GM18511 (cell line): ENCODE data around the gene B4GALNT3.
"Not testable (repeated sequence)": the region's sequence is repeated elsewhere in the genome, so short reads cannot be mapped to it uniquely, and the experiment has no call there.

ENCODE experiments used
- ATAC-seq: cut with Tn5 transposase; IDR thresholded peaks from one replicate; pipeline ENCODE4 v1.9.1; 2021; ENCODE audit warnings: mild to moderate bottlenecking, moderate library complexity; ENCODE audit not compliant: unreplicated experiment

The B4GALNT3 gene

DNA sequence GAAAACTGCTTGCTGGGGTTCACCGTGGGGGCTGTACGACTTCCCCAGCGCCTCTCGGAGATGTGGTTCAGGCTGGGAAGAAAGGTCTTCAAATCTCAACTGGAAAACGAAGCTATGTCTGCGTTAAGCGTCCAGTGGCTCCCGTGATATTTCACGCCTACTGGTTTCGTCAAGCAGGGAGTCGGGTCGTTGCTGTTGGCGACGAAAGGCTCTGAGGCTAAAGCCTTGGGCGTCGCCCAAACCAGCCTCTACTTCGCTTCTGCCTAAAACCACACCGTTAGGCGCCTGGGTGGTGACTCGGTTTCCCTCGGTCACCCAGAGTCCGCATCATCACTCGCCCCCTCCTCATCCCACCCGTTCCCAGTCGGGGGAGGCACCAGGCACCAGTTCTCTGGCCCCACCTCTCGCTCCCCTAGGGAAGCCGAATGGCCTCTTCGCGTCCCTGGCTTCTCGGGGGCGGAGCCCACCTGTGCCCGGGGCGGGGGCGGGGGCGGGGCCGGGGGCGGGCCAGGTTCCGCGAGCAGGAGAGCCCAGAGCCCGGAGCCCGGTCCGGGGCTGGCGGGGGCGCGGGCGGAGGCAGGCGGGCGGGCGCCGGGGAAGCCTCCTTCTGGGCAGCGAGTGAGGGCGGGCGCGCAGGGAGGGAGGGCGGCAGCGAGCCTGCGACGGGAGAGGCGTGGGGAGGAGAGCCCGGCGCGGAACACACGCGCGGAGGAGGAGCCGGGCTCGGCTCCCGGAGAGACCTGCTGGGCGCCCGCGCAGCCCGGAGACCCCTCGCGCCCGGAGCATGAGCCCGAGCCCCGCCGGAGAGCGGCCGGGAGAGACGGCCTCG is at the start of gene B4GALNT3:
Gene B4GALNT3, plus strand, starts transcription at position 510 of the 829 bp plus-strand sequence. CDS start 438 bp downstream, outside the sequence.
- no peak for ATAC-seq

DNA sequence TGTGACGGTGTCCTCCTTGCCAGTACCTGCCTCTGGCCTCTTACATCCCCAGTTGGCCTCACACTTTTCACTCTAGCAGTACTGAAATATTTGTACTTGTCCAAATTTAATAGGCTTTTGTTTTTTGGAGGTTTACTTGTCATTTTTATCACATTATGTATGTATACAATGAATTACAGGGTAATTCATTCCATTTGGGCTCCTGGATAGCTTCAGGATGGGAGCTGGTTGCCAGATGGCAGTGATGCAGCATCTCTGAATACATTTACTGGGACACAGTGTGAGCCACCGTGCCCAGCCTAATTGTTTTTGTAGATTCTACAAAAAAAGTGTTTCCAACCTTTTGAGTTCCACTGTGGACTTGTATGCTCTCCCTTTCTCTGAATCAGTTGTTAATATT is 44.9 kb upstream of the B4GALNT3 start:
- ATAC-seq: no peak

DNA sequence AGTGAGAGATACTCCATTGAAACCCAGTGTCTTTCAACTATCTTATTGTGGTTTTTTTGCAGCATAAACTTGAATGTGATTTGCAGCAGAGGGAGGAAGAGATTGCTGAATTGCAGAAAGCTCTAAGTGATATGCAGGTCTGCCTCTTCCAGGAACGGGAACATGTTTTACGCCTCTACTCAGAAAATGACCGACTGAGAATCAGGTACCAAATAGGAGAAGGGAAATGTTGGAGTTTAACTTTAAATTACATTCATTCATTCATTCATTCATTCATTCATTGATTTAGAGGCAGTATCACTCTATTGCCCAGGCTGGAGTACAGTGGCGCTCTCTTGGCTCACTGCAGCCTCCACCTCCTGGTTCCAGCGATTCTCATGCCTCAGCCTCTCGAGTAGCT is 41.3 kb upstream of the B4GALNT3 start:
- ATAC-seq: no peak

DNA sequence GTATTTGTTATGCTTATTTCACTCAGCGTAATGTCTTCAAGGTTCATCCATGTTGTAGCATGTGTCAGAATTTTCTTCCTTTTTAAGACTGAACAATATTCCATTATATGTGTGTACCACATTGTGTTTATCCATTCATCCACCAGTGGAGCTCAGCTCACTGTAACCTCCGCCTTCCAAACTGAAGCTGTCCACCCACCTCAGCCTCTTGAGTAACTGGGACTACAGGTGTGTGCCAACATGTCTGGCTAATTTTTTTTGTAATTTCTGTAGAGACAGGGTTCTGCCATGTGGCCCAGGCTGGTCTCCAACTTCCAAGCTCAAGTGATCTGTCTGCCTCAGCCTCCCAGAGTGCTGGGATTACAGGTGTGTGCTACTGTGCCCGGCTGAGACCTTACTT is 37.2 kb upstream of the B4GALNT3 start:
- no peak for ATAC-seq

DNA sequence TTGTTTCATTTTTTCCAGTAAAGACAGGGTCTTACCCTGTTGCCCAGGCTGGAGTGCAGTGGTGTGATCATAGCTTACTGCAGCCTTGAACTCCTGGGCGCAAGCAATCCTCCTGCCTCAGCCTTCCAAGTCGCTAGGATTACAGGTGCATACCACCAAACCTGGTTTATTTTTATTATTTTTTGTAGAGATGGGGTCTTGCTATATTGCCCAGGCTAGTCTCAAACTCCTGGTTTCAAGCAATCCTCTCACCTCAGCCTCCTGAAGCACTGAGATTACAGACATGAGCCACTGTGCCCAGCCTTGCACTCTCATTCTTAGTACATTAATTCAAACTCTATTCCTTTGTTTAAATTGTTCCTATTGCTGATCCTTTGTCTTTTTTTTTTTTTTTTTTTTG is 24.0 kb upstream of the B4GALNT3 start:
- not testable (repeated sequence) for ATAC-seq

DNA sequence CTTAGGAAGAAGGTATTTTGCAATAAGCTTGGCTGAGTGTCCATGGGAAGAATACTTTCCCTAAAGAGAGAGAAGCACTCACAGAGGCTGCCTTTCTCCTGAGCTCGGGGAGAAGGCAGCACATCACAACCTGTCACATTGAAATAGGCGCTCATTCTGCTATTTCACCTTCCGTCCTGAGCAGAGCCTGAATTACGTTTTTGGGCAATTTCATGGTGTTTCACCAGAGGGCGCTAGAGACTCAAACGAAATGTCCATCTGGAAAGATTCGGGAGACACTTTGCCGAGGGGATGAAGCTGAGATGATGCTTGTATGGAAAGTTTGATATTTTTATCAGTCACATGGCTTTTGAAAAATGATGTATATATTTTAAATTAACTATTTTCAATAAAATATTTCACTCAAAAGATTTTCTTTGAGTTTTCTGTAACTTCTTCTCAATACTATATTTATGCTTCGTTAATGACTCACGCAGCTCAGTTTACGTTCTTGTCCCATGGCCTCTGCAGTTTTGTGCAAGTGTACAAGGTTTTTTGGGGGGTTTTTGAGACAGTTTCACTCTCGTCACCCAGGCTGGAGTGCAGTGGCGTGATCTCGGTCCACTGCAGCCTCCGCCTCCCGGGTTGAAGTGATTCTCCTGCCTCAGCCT is 17.4 kb upstream of the B4GALNT3 start:
- no peak for ATAC-seq

DNA sequence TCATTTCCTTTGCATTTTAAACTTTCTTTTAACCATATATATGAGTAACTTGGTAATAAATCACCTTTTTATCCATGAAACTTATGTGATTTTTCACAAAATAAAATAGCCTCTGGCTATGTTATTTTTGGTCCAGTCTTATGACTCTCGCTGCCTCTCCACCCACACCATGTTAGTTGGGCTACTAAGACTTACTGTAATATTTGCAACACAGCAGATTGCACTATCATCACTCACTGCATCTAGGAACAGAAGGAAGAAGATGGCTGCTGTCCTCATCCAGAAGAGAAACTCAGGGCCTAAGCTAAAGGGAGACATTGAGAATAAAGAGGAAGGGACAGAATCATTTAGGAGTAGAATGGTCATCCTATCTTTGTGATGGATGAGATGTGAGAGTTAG is 12.6 kb upstream of the B4GALNT3 start:
- no peak for ATAC-seq

DNA sequence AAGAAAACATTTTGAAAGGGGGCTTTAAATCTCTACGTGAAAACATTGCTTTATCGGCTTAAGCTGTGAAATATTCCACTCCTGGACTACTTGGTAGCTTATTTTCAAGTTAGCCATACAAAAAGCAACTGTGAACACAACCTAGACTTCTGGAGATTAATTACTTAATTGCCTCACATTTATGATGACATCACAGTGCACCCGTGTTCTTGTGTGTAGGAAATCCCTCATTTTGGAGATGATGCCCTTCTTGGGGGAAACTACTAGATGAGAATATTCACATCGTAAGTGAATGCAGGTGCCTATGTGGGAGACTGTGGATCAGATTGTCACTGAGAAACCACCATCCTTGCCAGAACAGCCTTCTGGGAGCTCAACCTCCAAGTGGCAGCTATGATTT is 10.5 kb upstream of the B4GALNT3 start:
- no peak for ATAC-seq

DNA sequence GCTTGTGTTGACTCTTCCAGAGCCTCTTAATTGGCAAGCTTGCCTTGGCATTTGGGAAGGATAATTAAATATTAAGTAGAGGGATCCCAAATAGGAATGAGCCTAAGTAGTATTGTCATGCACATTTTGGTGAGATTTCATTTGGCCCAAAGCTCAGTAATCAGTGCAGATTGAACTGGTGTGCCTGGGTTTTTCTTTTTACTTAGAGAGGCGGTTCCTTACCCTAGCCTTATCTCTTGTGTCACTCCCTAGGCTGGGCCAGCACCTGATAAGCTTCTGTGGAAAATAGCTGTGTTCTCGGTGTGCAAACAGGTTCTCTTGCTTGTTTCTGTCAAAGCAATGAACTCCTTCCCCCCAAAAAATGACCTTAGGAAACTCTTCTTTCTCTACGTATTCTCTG is 9.3 kb upstream of the B4GALNT3 start:
- ATAC-seq: no peak

DNA sequence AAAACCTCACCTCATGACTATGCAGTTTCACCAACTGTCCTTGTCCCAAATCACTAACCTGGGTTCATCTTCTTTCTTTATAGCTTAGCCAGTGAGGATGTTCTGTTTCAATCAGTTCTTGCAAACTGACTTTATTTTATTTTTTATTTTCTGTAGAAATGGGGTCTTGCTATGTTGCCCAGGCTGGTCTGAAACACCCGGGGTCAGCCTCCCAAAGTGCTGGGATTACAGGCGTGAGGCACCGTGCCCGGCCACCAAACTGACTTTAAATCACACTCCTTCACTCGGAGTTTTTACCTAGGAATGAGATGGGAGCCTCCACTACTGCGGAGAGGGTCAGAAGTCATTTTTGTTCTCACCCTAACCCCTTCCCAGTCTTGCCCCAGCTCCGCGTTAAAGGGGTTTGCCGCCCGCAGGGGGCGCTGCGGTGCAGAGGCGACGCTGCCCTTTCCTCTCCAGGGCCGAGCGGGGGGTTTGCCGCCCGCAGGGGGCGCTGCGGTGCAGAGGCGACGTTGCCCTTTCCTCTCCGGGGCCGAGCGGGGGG is 7.0 kb upstream of the B4GALNT3 start:
- no peak for ATAC-seq

DNA sequence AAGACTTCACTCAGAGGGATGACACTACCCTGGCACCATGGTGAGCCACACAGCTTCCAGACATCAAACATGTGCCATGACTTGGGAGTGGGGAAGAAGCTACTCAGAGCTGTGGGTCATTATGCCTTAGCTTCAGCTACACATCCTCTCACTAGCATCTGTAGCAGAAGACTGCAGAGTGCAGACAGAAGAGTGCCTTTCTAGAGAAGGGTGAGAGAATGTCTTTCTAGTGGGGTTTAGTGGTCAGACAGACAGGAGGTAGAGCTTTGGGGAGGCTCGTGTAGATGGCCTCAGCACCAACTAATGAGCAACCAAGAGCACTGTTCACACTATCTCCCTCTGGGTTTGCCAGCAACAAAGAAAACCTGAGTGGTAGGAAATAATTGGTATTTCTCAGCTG is 4.9 kb upstream of the B4GALNT3 start:
- ATAC-seq: no peak

DNA sequence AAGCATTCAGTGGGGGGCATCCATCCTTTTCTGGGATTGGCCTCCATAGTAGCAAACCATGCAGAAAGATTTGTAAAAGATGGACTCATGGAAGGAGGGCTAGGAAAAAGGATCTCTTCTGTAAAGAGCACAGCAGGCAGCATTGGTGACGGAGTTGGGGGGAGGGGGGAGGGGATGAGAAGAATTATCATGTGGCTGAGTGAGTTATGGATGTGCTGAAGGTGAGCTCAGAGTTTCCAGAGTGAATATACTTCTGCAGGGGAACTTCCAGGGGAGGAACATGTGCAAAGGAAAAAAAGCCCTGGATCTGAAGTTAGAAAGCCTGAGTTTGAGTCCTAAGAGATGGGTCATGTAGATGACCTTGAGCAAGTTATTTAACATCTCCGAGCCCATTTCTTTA is 3.9 kb upstream of the B4GALNT3 start:
- no peak for ATAC-seq

DNA sequence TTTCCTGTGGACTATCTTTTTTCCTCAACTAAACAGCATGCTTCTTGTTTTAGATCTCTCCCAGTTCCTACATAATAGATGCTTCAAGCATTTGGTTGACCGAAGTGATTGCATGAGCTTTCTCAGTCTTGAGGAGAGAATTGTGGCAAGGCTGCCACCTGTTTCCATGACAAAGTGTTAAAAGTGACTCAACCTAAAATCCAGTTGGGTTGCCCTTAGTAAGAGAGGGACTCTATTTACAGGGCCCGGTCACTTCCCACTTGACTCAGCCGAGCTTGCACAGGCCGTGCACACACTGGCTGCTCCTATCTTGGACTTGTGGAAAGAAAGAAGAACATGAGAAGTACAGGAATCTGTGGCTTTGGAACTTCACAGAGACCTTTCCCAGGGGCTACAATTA is 2.1 kb upstream of the B4GALNT3 start:
- ATAC-seq: no peak

DNA sequence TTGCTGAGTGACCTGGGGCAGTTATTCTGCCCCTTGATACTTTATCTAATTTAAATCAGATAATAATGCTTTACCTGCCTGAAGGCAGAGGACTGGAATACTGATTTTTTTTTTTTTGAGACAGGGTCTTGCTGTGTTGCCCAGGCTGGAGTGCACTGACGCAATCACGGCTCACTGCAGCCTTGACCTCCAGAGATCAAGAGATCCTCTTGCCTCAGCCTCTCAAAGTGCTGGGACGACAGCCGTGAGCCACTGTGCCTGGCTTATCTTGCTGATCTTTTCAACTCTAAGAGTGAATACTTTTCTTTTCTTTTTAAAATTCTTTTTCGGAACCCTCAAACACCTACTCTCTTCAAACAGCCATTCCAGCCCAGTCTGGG is 699 bp upstream of the B4GALNT3 start:
- ATAC-seq: no peak

DNA sequence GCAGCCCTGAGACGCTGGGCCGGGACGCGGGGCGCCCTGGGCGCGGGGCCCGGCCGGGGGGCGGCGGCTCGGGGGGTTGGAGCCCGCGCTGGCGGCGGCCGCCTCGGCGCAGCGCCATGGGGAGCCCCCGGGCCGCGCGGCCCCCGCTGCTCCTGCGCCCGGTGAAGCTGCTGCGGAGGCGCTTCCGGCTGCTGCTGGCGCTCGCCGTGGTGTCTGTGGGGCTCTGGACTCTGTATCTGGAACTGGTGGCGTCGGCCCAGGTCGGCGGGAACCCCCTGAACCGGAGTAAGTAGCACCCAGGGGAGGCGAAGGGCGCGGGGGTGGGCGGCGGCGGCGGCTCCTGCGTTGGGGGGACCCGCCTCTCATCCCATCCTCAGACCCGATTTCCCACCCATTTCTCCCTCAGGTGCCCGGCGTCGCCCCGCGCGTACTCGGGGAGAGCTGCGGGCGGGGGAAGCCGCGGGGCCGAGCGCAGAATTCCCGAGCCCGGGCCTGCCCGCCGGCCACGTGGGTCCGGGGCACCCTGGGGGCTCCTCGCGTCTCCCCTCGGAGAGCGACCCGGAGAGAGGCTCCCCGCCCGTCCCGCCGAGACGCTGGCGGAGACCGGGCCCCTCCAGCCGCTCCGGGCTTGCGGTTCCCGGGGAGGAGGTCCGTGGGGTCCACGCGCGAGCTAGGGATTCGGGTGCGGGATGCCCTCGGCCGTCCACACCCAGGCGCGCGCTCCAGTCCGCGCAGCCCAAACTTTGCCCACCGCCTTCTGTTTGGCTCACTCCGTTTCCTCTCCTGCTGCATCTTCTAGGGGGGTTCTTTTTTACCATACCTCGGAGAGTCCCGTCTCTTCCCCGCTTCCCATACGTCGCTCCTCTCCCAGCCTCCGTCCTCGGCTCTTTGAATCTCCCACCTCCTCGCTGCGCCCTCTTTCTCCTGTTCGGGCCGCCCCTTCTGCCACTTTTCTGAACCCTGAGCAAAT is 807 bp downstream of the B4GALNT3 start:
- ATAC-seq: no peak

DNA sequence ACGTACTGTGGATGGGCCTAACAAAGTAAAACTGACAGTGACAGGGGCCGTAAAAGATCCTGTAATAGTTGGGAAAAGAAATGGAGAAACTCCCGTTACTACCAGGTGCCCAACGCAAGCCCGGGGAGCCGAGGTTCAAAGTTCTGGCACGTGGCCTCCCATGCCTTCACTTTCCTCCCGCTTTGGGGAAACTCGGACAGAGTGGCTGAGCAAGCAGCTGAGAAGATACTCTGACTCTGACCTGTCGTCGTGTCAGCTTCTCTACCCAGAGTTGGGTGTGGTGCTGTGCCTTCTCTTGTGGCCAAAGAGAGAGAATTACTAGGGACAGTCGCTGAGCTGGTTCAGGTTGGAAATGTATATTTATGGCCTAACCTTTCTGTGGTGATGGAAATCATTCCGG is 1.7 kb downstream of the B4GALNT3 start:
- no peak for ATAC-seq

DNA sequence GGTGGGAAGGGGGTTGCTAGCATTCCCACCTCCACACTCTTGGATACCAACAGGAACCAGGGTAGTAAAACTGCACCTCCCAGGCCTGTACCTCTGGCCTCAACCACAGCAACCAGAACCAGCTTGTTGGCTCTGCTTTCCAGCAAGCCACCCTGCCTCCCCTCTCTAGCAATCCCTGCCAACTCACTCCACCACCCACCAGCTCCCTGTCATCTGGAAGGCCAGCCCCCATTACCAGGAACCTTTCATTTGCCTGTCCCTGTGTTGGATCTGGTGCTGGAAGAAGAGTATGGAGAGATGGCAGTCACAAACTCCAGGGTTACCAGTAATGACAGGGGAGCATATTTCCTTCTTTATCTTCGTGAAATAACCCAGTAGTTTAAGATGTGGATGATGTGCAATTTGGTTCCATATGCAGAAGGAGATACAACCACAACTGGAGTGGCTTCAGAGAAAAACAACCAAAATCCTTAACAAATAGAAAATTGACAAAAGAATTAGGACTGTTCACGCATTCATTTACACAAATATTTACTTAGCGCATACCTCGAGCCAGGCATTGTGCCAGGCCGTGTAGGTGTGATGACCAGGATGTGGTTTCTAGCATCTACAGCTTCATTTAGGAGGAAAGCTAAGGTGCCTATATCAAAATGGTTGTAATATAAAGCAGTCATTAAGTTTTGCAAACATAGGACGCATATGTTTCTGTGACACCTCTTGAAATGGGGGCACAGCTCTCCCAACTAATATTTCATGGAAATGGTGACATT is 3.4 kb downstream of the B4GALNT3 start:
- no peak for ATAC-seq

DNA sequence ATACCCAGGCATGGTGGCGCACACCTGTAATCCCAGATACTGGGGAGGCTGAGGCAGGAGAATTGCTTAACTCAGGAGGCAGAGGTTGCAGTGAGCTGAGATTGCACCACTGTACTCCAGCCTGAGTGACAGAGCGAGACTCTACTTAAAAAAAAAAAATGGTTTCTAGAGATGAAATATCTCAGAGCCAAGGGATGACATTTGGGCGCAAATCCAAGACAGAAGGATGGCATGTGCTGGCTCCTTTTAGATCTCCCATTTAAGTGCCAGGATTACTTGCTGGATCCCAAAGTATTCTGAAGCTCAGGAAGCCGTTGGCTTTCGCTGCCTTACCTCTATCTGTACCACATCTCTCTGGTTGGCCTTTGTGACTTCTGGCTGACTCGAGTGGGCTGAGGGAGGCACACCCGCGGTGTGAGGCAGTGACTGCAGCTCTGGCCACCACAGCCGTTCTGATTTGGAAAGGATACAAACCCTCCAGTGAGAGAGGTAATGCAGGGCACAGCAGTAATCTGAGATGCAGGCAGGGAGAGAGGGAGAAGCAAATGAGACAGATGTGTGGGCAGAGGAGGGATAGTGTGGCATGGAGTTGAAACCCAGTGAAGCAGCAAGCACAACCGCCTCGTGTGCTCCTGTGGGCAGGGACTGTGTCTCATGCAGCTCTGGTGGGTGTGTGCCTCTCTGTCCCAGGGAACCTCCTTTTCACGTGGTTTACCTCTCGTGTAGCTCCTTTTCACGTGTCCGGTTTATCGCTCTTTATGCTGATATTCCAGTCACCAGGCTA is 4.9 kb downstream of the B4GALNT3 start:
- ATAC-seq: no peak

DNA sequence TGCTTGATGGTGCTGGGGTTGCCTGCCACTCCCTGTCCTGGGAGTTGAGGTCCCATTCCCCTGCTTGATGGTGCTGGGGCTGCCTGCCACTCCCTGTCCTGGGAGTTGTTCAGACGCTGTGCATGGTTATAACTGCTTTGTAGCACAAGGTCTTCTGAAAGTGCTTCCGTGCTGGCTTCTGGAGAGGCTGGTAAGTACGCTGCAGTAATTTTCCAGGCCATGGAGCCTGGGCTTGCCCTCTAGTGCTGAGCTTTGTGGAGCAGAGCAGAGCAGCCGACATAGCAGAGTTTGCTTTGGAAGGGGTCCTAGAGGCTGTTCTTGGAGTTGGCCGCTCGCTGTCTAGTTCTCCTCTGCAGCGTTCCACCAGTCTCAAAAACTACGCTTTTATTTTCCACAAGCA is 6.3 kb downstream of the B4GALNT3 start:
- ATAC-seq: no peak

DNA sequence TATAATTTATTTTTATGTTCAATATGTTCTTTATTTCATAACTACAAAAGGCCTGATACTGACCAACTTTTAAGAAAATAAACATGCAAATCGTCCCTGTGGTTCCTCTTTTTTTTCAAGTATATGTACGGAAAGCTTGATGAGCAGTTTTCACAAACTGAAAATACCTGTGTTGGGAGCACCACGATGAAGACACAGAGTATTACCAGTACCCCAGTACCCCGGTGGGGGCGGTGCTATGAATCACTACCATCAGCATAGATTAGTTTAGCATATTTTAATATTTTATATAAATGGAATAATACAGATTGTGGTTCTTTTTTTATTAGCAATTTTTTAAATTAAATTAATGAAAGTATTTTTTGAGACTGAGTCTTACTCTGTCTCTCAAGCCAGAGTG is 7.0 kb downstream of the B4GALNT3 start:
- ATAC-seq: no peak
